ENCODE data around the gene TRMT5. TPM values are rescaled to one million over a fixed set of nuclear protein-coding genes. Genes with fewer than 3 reads are reported as not detected.

TRMT5 gene
- total and polyA plus RNA-seq, 2 donors (not counting 1 experiment from before 2014, with no cell fraction given), result 8.0 to 18.3 TPM

DNA sequence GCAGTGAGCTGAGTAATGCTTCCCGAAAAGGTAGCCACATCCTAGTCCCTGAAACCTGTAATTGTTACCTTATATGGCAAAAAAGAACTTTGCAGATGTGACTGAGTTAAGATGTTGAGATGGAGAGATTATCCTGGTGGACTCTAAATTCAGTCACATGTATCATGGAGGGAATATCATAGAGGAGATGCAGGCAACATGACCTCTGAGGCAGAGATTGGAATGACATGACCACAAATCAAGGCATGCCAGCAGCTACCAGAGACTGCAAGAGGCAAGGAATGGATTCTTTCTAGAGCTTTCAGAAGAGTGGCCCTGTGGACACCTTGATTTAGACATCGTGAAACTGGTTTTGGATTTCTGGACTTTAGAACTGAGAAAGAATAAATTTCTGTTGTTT lies 18.7 kb upstream of the TRMT5 start:
- Histone ChIP-seq H3K27ac (ENCODE audit: insufficient read depth, low read length) (no peak overlapping the region), H3K4me2 (ENCODE audit: extremely low read depth, insufficient read depth, low read length) (no peak overlapping the region), H3K27me3 (ENCODE audit: control insufficient read depth, insufficient read depth, low read length) (no peaks in the 10 kb centered on the region), H3K9ac (ENCODE audit: insufficient read depth, low read length) (no peak overlapping the region), H3K9me3 (ENCODE audit: control insufficient read depth, insufficient read depth, low read depth, low read length) (no peaks in the 10 kb centered on the region), H3K4me1 (ENCODE audit: control insufficient read depth, extremely low read depth, insufficient read depth, low read length) (no peaks in the 10 kb centered on the region), H4K20me1 (ENCODE audit: control insufficient read depth, extremely low read depth, insufficient read depth, low read length) (no peaks in the 10 kb centered on the region), H3K79me2 (ENCODE audit: control insufficient read depth, insufficient read depth, low read length) (no peaks in the 10 kb centered on the region), H3K36me3 (ENCODE audit: control insufficient read depth, insufficient read depth, low read length) (peaks cover 4% of the 10 kb centered on the region), H2AFZ (ENCODE audit: low read length) (no peak overlapping the region), H3K4me3 (replicated peaks in 1 of 4; ENCODE audit: control extremely low read depth in 1 of 4, insufficient read depth in 1 of 4, low read depth in 3 of 4, low read length in 4 of 4) (no peak overlapping the region)
- TF ChIP-seq, protein P1, sequence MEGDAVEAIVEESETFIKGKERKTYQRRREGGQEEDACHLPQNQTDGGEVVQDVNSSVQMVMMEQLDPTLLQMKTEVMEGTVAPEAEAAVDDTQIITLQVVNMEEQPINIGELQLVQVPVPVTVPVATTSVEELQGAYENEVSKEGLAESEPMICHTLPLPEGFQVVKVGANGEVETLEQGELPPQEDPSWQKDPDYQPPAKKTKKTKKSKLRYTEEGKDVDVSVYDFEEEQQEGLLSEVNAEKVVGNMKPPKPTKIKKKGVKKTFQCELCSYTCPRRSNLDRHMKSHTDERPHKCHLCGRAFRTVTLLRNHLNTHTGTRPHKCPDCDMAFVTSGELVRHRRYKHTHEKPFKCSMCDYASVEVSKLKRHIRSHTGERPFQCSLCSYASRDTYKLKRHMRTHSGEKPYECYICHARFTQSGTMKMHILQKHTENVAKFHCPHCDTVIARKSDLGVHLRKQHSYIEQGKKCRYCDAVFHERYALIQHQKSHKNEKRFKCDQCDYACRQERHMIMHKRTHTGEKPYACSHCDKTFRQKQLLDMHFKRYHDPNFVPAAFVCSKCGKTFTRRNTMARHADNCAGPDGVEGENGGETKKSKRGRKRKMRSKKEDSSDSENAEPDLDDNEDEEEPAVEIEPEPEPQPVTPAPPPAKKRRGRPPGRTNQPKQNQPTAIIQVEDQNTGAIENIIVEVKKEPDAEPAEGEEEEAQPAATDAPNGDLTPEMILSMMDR (conservative IDR thresholded peaks at IDR 0.05 in 1 of 2, IDR thresholded peaks at IDR 0.05 in 1 of 2; ENCODE audit: low read depth in 1 of 2, low read length in 2 of 2), result no peak
- no peak for TF ChIP-seq EZH2 (IDR thresholded peaks at IDR 0.05; ENCODE audit: low read length, missing control alignments)
- peak in 1 of 2 donors; percentile 2 for DNase-seq (ENCODE audit: low read depth in 2 of 2)

DNA sequence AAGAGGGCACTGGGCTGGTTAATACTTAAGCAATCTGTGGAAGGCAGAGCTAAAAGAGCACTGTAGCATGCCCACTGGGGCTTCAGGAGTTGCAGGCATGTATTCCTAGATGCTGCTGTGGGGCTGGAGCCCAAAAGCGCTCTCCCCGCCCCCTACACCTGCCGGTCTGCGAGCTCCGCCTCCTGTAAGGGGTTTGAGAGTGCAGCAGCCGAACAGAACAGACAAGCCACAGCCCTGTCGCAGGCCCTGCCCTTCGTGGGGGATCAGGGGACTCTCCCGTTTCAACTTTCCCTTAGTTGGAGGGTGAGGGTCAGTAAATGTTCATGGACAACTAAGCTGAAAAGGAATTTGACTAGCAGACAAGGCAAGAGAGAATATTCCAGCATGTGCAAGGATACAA lies 17.7 kb upstream of the TRMT5 start:
- Histone ChIP-seq H3K79me2 (ENCODE audit: control insufficient read depth, insufficient read depth, low read length) (no peaks in the 10 kb centered on the region), H3K9ac (ENCODE audit: insufficient read depth, low read length) (no peak overlapping the region), H3K4me1 (ENCODE audit: control insufficient read depth, extremely low read depth, insufficient read depth, low read length) (no peaks in the 10 kb centered on the region), H3K4me2 (ENCODE audit: extremely low read depth, insufficient read depth, low read length) (no peak overlapping the region), H2AFZ (ENCODE audit: low read length) (no peak overlapping the region), H3K27ac (ENCODE audit: insufficient read depth, low read length) (no peak overlapping the region), H3K36me3 (ENCODE audit: control insufficient read depth, insufficient read depth, low read length) (peaks cover 4% of the 10 kb centered on the region), H3K27me3 (ENCODE audit: control insufficient read depth, insufficient read depth, low read length) (no peaks in the 10 kb centered on the region), H3K4me3 (replicated peaks in 1 of 4; ENCODE audit: control extremely low read depth in 1 of 4, insufficient read depth in 1 of 4, low read depth in 3 of 4, low read length in 4 of 4) (no peak overlapping the region), H3K9me3 (ENCODE audit: control insufficient read depth, insufficient read depth, low read depth, low read length) (no peaks in the 10 kb centered on the region), H4K20me1 (ENCODE audit: control insufficient read depth, extremely low read depth, insufficient read depth, low read length) (no peaks in the 10 kb centered on the region)
- DNase-seq (ENCODE audit: low read depth in 2 of 2), result no peak
- TF ChIP-seq, protein P1 (conservative IDR thresholded peaks at IDR 0.05 in 1 of 2, IDR thresholded peaks at IDR 0.05 in 1 of 2; ENCODE audit: low read depth in 1 of 2, low read length in 2 of 2), result no peak
- no peak for TF ChIP-seq EZH2 (IDR thresholded peaks at IDR 0.05; ENCODE audit: low read length, missing control alignments)

DNA sequence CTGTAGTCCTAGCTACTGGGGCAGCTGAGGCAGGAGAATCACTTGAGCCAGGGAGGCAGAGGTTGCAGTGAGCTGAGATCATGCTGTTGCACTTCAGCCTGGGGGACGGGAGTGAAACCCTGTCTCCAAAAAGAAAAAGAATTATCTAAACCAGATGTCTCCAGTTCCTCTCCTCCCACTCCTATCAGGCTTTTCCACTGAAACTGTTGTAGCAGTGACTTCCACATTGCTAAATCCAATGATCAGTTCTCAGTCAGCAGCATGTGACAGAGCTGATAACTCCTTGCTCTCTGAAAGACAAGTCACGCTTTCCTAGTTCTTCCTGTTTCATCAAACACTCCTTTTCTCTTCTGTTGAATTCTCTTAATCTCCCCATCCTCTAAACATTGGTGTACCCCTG lies 8.7 kb upstream of the TRMT5 start:
- peaks cover 20% of the 10 kb centered on the region for H3K36me3 ChIP-seq (ENCODE audit: control insufficient read depth, insufficient read depth, low read length)
- H3K4me3 ChIP-seq (replicated peaks in 1 of 4; ENCODE audit: control extremely low read depth in 1 of 4, insufficient read depth in 1 of 4, low read depth in 3 of 4, low read length in 4 of 4), result no peak overlapping the region
- peak overlapping the region; percentile 18 for H3K27ac ChIP-seq (ENCODE audit: insufficient read depth, low read length)
- H3K79me2 ChIP-seq (ENCODE audit: control insufficient read depth, insufficient read depth, low read length), result peaks cover 3% of the 10 kb centered on the region
- no peak overlapping the region for H2AFZ ChIP-seq (ENCODE audit: low read length)
- no peaks in the 10 kb centered on the region for H3K27me3 ChIP-seq (ENCODE audit: control insufficient read depth, insufficient read depth, low read length)
- H3K9ac ChIP-seq (ENCODE audit: insufficient read depth, low read length), result no peak overlapping the region
- H3K4me1 ChIP-seq (ENCODE audit: control insufficient read depth, extremely low read depth, insufficient read depth, low read length), result no peaks in the 10 kb centered on the region
- no peaks in the 10 kb centered on the region for H4K20me1 ChIP-seq (ENCODE audit: control insufficient read depth, extremely low read depth, insufficient read depth, low read length)
- no peak for DNase-seq (ENCODE audit: low read depth in 2 of 2)
- no peaks in the 10 kb centered on the region for H3K9me3 ChIP-seq (ENCODE audit: control insufficient read depth, insufficient read depth, low read depth, low read length)
- H3K4me2 ChIP-seq (ENCODE audit: extremely low read depth, insufficient read depth, low read length), result no peak overlapping the region
- TF ChIP-seq, protein P1 (conservative IDR thresholded peaks at IDR 0.05 in 1 of 2, IDR thresholded peaks at IDR 0.05 in 1 of 2; ENCODE audit: low read depth in 1 of 2, low read length in 2 of 2), result no peak
- TF ChIP-seq EZH2 (IDR thresholded peaks at IDR 0.05; ENCODE audit: low read length, missing control alignments), result no peak
